Gastroesophageal sphincter (tissue), 4 donors: ENCODE measurements around the gene INO80B. TPM values are rescaled to one million over a fixed set of nuclear protein-coding genes. Genes with fewer than 3 reads are reported as not detected.

Experiments
- ATAC-seq: fragments of 150-250 bp; one replicate; pipeline ENCODE4 v1.9.1; 2016; ENCODE audit warnings: mild to moderate bottlenecking, moderate library complexity
- H3K27ac ChIP-seq, 4 donors: fragments of 200-600 bp; sonication (generic) in 3 of 4; 1 replicate in 3 of 4; 2 replicates in 1 of 4; pipeline ENCODE4 v1.5.1; 2016 to 2019
- H3K27me3 ChIP-seq: fragments of 200-600 bp; sonication (generic); one replicate; pipeline ENCODE4 v1.5.1; 2019
- H3K36me3 ChIP-seq, 2 donors: fragments of 200-600 bp; sonication (generic); one replicate each; pipeline ENCODE4 v1.5.1; 2019; ENCODE audit warnings: control low read depth in 1 of 2
- H3K4me1 ChIP-seq, 3 donors: fragments of 200-600 bp; sonication (generic); 1 replicate in 2 of 3; 2 replicates in 1 of 3; pipeline ENCODE4 v1.5.1; 2016 to 2019; ENCODE audit warnings: control low read depth in 2 of 3
- H3K4me3 ChIP-seq, 2 donors: fragments of 200-600 bp; sonication (generic); one replicate each; pipeline ENCODE4 v1.5.1; 2019; ENCODE audit warnings: mild to moderate bottlenecking in 1 of 2, moderate library complexity in 1 of 2
- H3K9me3 ChIP-seq, 3 donors: fragments of 200-600 bp; sonication (generic); one replicate each; pipeline ENCODE4 v1.5.1; 2017 to 2019; ENCODE audit warnings: control low read depth in 2 of 3
- EP300 ChIP-seq: sonication (generic); formaldehyde crosslinking; IDR thresholded peaks from one replicate; pipeline ENCODE4 v1.6.1; 2017; ENCODE audit warnings: antibody characterized with exemption, mild to moderate bottlenecking
- POLR2A ChIP-seq, 2 donors: fragments of 450-650 bp; IDR thresholded peaks; one replicate each; pipeline ENCODE4 v1.6.1; 2017; ENCODE audit warnings: antibody characterized with exemption in 2 of 2, mild to moderate bottlenecking in 2 of 2, moderate library complexity in 1 of 2
- POLR2AphosphoS5 ChIP-seq: sonication (generic); formaldehyde crosslinking; IDR thresholded peaks from one replicate; pipeline ENCODE4 v1.6.1; 2017; ENCODE audit warnings: antibody characterized with exemption
- WGBS, 2 donors: methylation state at CpG; one replicate each; pipeline ENCODE4 v1.1.5; 2018; ENCODE audit warnings: low coverage in 1 of 2; 5-methylcytosine and 5-hydroxymethylcytosine counted together
- total RNA-seq, 4 donors: library from RNA; depleted of rRNA; stranded (reverse); fragments of >200 nt; gene quantifications; one replicate each; pipeline ENCODE4 v1.1.0, GENCODE V29; 2016
- TF ChIP-seq, protein P1 (sequence below), 4 experiments: fragments of 200-600 bp in 2 of 4; fragments of 450-650 bp in 2 of 4; sonication (generic) in 1 of 4; IDR thresholded peaks; one replicate each; pipeline ENCODE4 v1.5.1; 2017 to 2019; ENCODE audit warnings: antibody characterized with exemption in 4 of 4, mild to moderate bottlenecking in 2 of 4, moderate library complexity in 2 of 4

INO80B gene
- total RNA-seq, 4 donors from 2014 or later: 14.3 to 26.4 (median 19.2) TPM

DNA sequence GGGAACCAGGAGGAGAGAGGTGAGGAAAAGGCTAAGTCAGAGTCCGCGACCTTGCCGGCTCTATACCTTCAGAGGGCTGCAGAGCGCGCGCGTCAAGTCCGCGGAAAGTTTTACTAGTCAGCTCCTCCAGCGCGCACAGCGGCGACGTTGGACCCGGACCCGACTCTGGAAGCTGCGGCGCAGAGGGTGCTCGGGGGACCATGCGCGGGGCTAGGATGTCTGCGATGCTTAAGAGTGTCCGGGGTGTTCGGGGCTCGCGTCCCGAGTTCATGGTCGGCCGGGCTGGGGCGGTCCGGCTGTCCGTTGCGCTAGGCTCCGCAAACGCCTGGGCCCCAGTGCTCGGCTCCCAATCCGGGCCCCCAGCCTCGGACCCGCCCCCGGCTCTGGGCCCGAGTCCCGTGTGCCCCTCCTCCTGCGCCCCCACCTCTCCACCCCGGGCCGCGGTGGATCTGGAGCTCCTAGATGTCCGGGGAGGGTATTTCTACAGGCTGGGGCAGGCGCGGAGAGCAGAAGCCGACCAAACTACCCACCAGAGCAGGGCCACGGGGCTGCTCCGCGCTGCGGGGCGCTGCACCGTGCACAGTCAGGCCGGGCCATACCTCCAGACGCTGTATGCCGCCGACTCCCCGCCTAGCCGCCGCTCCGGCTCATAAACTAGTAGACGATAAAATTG lies 44.5 kb downstream of the INO80B start, which contains the start of gene LBX2:
Gene LBX2 (minus strand): TSS at position 337 of the 673 bp plus-strand sequence. CDS start 66 bp downstream, at position 271.
- H3K27me3 ChIP-seq: peaks cover 79% of the 10 kb centered on the region
- no peak for TF ChIP-seq EP300
- TF ChIP-seq POLR2AphosphoS5: no peak
- TF ChIP-seq, protein P1, sequence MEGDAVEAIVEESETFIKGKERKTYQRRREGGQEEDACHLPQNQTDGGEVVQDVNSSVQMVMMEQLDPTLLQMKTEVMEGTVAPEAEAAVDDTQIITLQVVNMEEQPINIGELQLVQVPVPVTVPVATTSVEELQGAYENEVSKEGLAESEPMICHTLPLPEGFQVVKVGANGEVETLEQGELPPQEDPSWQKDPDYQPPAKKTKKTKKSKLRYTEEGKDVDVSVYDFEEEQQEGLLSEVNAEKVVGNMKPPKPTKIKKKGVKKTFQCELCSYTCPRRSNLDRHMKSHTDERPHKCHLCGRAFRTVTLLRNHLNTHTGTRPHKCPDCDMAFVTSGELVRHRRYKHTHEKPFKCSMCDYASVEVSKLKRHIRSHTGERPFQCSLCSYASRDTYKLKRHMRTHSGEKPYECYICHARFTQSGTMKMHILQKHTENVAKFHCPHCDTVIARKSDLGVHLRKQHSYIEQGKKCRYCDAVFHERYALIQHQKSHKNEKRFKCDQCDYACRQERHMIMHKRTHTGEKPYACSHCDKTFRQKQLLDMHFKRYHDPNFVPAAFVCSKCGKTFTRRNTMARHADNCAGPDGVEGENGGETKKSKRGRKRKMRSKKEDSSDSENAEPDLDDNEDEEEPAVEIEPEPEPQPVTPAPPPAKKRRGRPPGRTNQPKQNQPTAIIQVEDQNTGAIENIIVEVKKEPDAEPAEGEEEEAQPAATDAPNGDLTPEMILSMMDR (IDR thresholded peaks at IDR 0.05): no peak
- no peak for TF ChIP-seq POLR2A (IDR thresholded peaks at IDR 0.05)
- H3K36me3 ChIP-seq: peaks cover 0 to 8% of the 10 kb centered on the region in 2 donors
- H3K4me3 ChIP-seq: peak within 1 kb of the TSS in 1 of 2 donors; percentile 40
- H3K9me3 ChIP-seq: no peaks in the 10 kb centered on the region
- ATAC-seq: no peak
- H3K27ac ChIP-seq: no peak within 1 kb of the TSS
- H3K4me1 ChIP-seq: peaks cover 0 to 54% (median 24%) of the 10 kb centered on the region in 3 donors
- WGBS, 2 donors: 0% methylated on average over 1 of the region's 65 CpGs; no CpG with 5 or more reads in 1 of the 2 donors

DNA sequence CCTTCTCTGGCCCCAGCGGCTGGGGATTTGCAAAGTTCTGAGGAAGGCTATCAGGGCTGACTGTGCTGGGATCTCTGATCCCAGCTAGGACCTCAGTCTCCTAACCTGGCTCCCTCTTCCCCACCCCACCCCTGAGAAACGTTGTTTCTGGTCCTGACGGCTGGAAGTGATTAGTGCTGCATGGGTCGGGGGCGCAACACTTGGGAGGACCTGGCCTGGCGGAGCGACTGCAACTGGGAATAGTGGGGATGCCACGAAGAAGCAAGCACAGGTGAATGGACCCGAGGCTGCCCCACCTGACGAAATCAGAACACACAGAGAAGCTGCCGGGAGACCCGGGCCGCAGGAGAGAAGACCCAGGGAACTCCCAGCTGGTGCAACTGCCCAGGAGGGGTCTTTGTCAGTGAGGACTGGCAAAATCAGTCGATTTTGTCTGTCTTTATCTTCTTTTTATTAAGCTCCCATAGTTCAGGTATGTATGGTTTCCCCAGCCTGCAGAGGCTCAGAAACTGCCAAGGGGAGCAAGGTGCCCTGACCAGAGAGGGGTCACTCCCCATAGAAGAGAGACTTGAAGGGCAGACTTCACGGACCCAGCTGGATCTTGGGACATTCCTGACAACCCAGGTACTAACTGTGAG lies 45.2 kb downstream of the INO80B start:
- no peaks in the 10 kb centered on the region for H3K9me3 ChIP-seq
- TF ChIP-seq, protein P1 (IDR thresholded peaks at IDR 0.05): no peak
- no peak for TF ChIP-seq POLR2AphosphoS5
- no peak for TF ChIP-seq POLR2A (IDR thresholded peaks at IDR 0.05)
- no peak for TF ChIP-seq EP300
- WGBS, 2 donors: 72 to 93% methylated on average over 3 to 6 of the region's 15 CpGs
- no peak overlapping the region for H3K4me3 ChIP-seq
- peaks cover 86% of the 10 kb centered on the region for H3K27me3 ChIP-seq
- ATAC-seq: no peak
- peaks cover 0 to 8% of the 10 kb centered on the region in 2 donors for H3K36me3 ChIP-seq
- peaks cover 0 to 61% (median 26%) of the 10 kb centered on the region in 3 donors for H3K4me1 ChIP-seq
- H3K27ac ChIP-seq: no peak overlapping the region

DNA sequence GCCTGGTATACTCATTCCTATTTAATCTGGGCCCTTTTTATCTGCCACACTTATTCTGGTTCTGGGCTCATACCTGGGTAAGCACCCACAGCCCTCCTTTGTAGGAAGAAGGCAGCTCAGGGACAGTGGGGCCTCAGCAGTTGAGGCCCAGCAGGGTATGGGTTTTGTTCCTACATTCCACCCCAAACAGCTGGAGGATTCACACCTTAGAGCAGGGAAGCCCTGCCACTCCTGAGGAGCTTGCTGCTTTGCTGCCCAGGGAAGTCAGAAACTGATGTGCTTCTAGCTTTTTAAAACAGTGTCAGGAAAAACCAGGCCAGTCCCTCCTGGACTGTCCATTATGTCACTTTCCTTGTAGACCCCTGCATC lies 45.7 kb downstream of the INO80B start:
- H3K4me1 ChIP-seq: peaks cover 0 to 66% (median 31%) of the 10 kb centered on the region in 3 donors
- TF ChIP-seq EP300 (no peak), POLR2AphosphoS5 (no peak), POLR2A (IDR thresholded peaks at IDR 0.05) (no peak)
- TF ChIP-seq, protein P1 (IDR thresholded peaks at IDR 0.05): no peak
- H3K27me3 ChIP-seq: peaks cover 91% of the 10 kb centered on the region
- H3K4me3 ChIP-seq: no peak overlapping the region
- no peaks in the 10 kb centered on the region for H3K9me3 ChIP-seq
- no peak for ATAC-seq
- no peak overlapping the region for H3K27ac ChIP-seq
- peaks cover 0 to 13% of the 10 kb centered on the region in 2 donors for H3K36me3 ChIP-seq

DNA sequence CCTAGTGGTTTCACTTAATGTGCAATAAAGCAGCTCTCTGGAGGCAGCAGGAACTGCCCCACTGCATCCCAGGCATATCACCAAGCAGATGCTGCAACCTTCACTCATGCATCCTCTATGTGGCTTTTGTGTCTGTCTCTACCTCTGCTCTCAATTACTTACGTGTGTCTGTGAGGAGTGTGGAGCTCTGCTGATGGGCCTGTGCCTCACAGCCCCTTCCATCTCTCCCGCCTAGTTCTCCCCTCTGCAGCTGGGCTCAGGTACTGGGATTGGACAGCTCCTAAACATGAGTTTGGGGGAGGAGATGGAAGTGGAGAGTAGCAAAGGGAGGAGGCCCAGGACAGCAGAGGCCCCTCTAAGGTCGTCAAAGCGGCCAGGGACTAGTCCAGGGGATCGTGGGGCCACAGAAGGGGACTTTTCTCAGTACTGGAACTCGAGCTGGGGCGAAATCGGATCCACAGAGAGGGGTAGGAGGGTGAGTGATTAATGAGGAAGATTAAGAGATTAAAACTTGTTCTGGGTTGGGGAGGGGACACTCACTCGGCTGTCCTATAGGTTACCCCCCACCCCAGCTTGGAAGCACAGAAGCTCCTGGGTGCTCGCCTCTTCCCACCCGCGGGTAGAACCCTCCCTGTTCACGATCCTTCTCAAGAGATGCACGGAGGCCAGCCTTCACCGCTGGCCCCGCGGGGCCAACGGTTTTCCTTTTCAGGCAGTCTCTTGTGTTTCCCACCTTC lies 46.6 kb downstream of the INO80B start:
- 70 to 79% methylated on average over 6 to 18 of the region's 18 CpGs for WGBS, 2 donors
- H3K9me3 ChIP-seq: no peaks in the 10 kb centered on the region
- ATAC-seq: no peak
- peaks cover 0 to 22% of the 10 kb centered on the region in 2 donors for H3K36me3 ChIP-seq
- TF ChIP-seq POLR2AphosphoS5 (no peak), EP300 (no peak), POLR2A (IDR thresholded peaks at IDR 0.05) (no peak)
- TF ChIP-seq, protein P1 (IDR thresholded peaks at IDR 0.05): no peak
- H3K27ac ChIP-seq: no peak overlapping the region
- no peak overlapping the region for H3K4me3 ChIP-seq
- peaks cover 0 to 75% (median 40%) of the 10 kb centered on the region in 3 donors for H3K4me1 ChIP-seq
- H3K27me3 ChIP-seq: peaks cover 100% of the 10 kb centered on the region
